ENCODE data around the gene SLC35E1. TPM values are rescaled to one million over a fixed set of nuclear protein-coding genes. Genes with fewer than 3 reads are reported as not detected.

The SLC35E1 gene
- total RNA-seq, 1 experiment from 2014 or later: 28.5 TPM

DNA sequence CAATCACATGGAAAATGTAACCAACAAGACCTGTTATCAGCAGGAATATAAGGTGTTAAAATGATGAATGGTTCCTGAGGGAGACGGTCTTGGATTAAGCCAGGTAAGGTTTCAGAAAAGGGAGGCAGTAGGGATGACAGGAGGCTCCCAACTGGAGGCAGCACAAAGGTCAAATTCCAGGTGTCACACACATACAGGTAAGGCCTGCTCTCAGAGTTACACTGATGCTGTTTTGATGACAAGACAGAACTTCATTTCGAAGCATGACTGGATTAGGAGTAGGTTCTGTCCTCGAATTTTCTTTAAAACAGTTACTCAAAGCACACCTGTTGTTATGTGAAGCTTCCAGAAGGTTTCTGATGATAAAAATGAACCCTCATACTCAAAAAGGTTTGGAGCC, 48.4 kb upstream of the SLC35E1 start:
- Mint-ChIP-seq H3K4me3 (no peak overlapping the region), H3K27me3 (ENCODE audit: low read depth) (no peaks in the 10 kb centered on the region), H3K9me3 (no peaks in the 10 kb centered on the region), H3K27ac (0 out of 2 replicates have a peak overlapping the region, but pooled peaks have one; percentile 2), H3K36me3 (peaks cover 4% of the 10 kb centered on the region; the same call in 1 of the 2 replicates), H3K4me1 (peaks cover 39% of the 10 kb centered on the region)
- DNase-seq (ENCODE audit: low spot score): no peak
- TF ChIP-seq, protein P1, sequence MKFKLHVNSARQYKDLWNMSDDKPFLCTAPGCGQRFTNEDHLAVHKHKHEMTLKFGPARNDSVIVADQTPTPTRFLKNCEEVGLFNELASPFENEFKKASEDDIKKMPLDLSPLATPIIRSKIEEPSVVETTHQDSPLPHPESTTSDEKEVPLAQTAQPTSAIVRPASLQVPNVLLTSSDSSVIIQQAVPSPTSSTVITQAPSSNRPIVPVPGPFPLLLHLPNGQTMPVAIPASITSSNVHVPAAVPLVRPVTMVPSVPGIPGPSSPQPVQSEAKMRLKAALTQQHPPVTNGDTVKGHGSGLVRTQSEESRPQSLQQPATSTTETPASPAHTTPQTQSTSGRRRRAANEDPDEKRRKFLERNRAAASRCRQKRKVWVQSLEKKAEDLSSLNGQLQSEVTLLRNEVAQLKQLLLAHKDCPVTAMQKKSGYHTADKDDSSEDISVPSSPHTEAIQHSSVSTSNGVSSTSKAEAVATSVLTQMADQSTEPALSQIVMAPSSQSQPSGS (CRISPR knock-in tag; IDR thresholded peaks at IDR 0.05; ENCODE audit: borderline replicate concordance, low read depth): no peak
- TF ChIP-seq, protein P2, sequence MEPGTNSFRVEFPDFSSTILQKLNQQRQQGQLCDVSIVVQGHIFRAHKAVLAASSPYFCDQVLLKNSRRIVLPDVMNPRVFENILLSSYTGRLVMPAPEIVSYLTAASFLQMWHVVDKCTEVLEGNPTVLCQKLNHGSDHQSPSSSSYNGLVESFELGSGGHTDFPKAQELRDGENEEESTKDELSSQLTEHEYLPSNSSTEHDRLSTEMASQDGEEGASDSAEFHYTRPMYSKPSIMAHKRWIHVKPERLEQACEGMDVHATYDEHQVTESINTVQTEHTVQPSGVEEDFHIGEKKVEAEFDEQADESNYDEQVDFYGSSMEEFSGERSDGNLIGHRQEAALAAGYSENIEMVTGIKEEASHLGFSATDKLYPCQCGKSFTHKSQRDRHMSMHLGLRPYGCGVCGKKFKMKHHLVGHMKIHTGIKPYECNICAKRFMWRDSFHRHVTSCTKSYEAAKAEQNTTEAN (CRISPR knock-in tag; IDR thresholded peaks at IDR 0.05): no peak
- no peak for TF ChIP-seq ZNF232 (CRISPR knock-in tag; IDR thresholded peaks at IDR 0.05)
- TF ChIP-seq, protein P3, sequence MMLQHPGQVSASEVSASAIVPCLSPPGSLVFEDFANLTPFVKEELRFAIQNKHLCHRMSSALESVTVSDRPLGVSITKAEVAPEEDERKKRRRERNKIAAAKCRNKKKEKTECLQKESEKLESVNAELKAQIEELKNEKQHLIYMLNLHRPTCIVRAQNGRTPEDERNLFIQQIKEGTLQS (CRISPR knock-in tag; conservative IDR thresholded peaks at IDR 0.05): no peak
- no peak for TF ChIP-seq ETV6 (CRISPR knock-in tag; IDR thresholded peaks at IDR 0.05)
- no peak for TF ChIP-seq OVOL2 (CRISPR knock-in tag; IDR thresholded peaks at IDR 0.05; ENCODE audit: borderline replicate concordance)
- TF ChIP-seq, protein P4, sequence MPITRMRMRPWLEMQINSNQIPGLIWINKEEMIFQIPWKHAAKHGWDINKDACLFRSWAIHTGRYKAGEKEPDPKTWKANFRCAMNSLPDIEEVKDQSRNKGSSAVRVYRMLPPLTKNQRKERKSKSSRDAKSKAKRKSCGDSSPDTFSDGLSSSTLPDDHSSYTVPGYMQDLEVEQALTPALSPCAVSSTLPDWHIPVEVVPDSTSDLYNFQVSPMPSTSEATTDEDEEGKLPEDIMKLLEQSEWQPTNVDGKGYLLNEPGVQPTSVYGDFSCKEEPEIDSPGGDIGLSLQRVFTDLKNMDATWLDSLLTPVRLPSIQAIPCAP (CRISPR knock-in tag; IDR thresholded peaks at IDR 0.05): no peak
- ChIA-PET POLR2A (no interaction called here), CTCF (no interaction called here)
- no peak for ATAC-seq

DNA sequence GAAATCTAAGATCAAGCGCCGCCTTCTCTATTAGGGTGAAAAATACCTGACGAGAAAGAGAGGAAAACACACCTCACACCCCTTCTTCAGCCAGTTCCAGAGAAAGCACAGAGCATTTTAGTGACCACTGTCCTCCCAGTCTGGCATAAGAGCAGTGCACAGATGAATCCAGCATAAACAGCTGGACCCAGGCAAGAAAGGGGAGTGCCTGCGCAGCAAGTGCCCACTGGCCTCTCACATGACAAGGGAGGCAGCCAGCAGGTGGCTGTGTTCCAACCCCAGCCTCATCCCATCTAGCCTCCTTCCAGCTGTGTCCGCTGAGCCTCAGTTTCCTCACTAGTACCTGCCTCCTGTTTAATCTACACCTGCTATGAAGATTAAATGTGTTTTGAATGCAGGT, 47.8 kb upstream of the SLC35E1 start:
- POLR2A ChIA-PET: no interaction called here
- CTCF ChIA-PET: no interaction called here
- peaks cover 39% of the 10 kb centered on the region for H3K4me1 Mint-ChIP-seq
- no peaks in the 10 kb centered on the region for H3K27me3 Mint-ChIP-seq (ENCODE audit: low read depth)
- DNase-seq (ENCODE audit: low spot score): no peak
- no peak for ATAC-seq
- H3K36me3 Mint-ChIP-seq: no peaks in the 10 kb centered on the region
- H3K27ac Mint-ChIP-seq: no peak overlapping the region
- TF ChIP-seq CREB1 (CRISPR knock-in tag; IDR thresholded peaks at IDR 0.05): no peak
- no peak for TF ChIP-seq IRF2 (CRISPR knock-in tag; IDR thresholded peaks at IDR 0.05; ENCODE audit: borderline replicate concordance, low read depth)
- no peak for TF ChIP-seq FOXK1 (CRISPR knock-in tag; IDR thresholded peaks at IDR 0.05)
- no peak overlapping the region for H3K4me3 Mint-ChIP-seq
- no peaks in the 10 kb centered on the region for H3K9me3 Mint-ChIP-seq

DNA sequence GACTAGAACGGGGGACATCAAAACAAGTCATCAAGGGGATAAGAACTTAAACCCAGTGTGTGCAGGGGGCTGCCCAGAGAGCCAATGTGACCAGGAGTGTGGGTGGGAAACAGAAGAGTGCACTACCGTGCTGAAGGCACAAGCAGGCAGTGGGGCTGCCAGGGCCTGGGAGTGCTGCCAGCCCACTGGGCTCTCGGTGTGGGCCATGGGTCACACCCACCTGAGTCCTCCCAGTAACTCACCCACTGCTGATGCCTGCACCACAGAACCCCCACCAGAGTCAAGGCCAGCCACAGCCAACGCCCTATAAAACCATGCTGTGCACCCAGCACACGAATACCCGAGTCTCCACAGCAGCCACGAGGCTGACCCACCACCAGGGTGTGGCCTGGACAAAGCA, 47.2 kb upstream of the SLC35E1 start:
- Mint-ChIP-seq H3K4me1 (peaks cover 39% of the 10 kb centered on the region), H3K9me3 (no peaks in the 10 kb centered on the region), H3K36me3 (no peaks in the 10 kb centered on the region), H3K27ac (peak overlapping the region; percentile 71; the same call in 1 of the 2 replicates), H3K27me3 (ENCODE audit: low read depth) (no peaks in the 10 kb centered on the region), H3K4me3 (no peak overlapping the region)
- DNase-seq (ENCODE audit: low spot score) (no peak), ATAC-seq (no peak)
- CTCF ChIA-PET: interaction anchor here (0.6 to 1.0 kb wide), 2 partner anchors 13 to 29 kb away, joined by 3 to 4 read pairs; no protein-coding TSS in a partner anchor
- POLR2A ChIA-PET: no interaction called here
- no peak for TF ChIP-seq SOX15 (CRISPR knock-in tag; IDR thresholded peaks at IDR 0.05)
- TF ChIP-seq TP53 (CRISPR knock-in tag; IDR thresholded peaks at IDR 0.05): no peak
- no peak for TF ChIP-seq RELA (CRISPR knock-in tag; IDR thresholded peaks at IDR 0.05; ENCODE audit: borderline replicate concordance)
- TF ChIP-seq, protein P2 (CRISPR knock-in tag; IDR thresholded peaks at IDR 0.05): no peak
- no peak for TF ChIP-seq IRF2 (CRISPR knock-in tag; IDR thresholded peaks at IDR 0.05; ENCODE audit: borderline replicate concordance, low read depth)
- no peak for TF ChIP-seq MYBL2 (CRISPR knock-in tag; IDR thresholded peaks at IDR 0.05)
- no peak for TF ChIP-seq CBFB (CRISPR knock-in tag; IDR thresholded peaks at IDR 0.05; ENCODE audit: low read depth)
- TF ChIP-seq ZNF121 (CRISPR knock-in tag; IDR thresholded peaks at IDR 0.05): no peak
- TF ChIP-seq, protein P5, sequence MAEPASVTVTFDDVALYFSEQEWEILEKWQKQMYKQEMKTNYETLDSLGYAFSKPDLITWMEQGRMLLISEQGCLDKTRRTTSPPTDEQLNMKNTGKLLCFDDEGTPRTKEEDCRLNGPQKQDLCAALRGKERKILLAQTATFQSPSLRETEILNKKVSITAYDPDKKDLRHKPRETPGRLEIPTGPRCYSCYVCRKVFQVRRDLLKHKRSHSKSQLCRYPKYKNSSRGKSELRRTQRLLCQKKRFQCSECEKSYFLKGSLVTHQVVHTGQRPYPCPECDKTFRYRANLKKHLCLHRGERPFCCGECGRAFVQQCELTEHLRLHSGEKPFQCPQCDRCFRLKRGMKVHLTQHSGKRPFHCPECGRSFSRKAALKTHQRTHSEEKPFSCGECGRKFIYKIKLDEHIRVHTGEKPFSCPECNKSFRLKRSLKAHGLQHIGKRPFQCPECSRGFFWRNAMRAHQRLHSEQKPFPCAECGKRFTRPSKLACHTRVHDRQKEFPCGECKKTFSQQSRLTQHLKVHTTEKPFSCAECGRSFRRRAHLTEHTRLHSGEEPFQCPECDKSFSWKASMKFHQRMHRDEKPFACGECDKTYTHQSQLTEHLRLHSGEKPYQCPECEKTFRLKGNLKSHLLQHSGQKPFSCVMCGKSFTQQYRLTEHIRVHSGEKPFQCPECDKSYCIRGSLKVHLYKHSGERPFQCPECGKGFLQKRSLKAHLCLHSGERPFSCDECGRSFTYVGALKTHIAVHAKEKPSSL (CRISPR knock-in tag; conservative IDR thresholded peaks at IDR 0.05): no peak
- TF ChIP-seq, protein P6, sequence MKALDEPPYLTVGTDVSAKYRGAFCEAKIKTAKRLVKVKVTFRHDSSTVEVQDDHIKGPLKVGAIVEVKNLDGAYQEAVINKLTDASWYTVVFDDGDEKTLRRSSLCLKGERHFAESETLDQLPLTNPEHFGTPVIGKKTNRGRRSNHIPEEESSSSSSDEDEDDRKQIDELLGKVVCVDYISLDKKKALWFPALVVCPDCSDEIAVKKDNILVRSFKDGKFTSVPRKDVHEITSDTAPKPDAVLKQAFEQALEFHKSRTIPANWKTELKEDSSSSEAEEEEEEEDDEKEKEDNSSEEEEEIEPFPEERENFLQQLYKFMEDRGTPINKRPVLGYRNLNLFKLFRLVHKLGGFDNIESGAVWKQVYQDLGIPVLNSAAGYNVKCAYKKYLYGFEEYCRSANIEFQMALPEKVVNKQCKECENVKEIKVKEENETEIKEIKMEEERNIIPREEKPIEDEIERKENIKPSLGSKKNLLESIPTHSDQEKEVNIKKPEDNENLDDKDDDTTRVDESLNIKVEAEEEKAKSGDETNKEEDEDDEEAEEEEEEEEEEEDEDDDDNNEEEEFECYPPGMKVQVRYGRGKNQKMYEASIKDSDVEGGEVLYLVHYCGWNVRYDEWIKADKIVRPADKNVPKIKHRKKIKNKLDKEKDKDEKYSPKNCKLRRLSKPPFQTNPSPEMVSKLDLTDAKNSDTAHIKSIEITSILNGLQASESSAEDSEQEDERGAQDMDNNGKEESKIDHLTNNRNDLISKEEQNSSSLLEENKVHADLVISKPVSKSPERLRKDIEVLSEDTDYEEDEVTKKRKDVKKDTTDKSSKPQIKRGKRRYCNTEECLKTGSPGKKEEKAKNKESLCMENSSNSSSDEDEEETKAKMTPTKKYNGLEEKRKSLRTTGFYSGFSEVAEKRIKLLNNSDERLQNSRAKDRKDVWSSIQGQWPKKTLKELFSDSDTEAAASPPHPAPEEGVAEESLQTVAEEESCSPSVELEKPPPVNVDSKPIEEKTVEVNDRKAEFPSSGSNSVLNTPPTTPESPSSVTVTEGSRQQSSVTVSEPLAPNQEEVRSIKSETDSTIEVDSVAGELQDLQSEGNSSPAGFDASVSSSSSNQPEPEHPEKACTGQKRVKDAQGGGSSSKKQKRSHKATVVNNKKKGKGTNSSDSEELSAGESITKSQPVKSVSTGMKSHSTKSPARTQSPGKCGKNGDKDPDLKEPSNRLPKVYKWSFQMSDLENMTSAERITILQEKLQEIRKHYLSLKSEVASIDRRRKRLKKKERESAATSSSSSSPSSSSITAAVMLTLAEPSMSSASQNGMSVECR (CRISPR knock-in tag; IDR thresholded peaks at IDR 0.05; ENCODE audit: borderline replicate concordance): no peak
- no peak for TF ChIP-seq SMAD4 (CRISPR knock-in tag; IDR thresholded peaks at IDR 0.05)
- no peak for TF ChIP-seq GTF2I (CRISPR knock-in tag; conservative IDR thresholded peaks at IDR 0.05)
- no peak for TF ChIP-seq TCF7 (CRISPR knock-in tag; IDR thresholded peaks at IDR 0.05; ENCODE audit: low read depth)
- TF ChIP-seq NFE2L1 (CRISPR knock-in tag; IDR thresholded peaks at IDR 0.05): no peak
